ENCODE measurements around the gene GRIN1. TPM values are rescaled to one million over a fixed set of nuclear protein-coding genes. Genes with fewer than 3 reads are reported as not detected.

The GRIN1 gene
- total and polyA plus RNA-seq, 2 donors (not counting 3 experiments of a cell fraction or from before 2014, with no cell fraction given) = not detected

- no peaks in the 10 kb centered on the region for H3K27me3 ChIP-seq (ENCODE audit: control insufficient read depth in 2 of 2, insufficient read depth in 2 of 2, low read length in 2 of 2)
- FAIRE-seq (no peak), DNase-seq (ENCODE audit: low read depth, low spot score) (no peak)
- H3K4me3 ChIP-seq (replicated peaks in 1 of 3; ENCODE audit: insufficient read depth in 1 of 3, low read depth in 1 of 3, low read length in 3 of 3) = peak overlapping the region; percentile 14 to 86 (median 39)
- intact Hi-C loops (cut with micrococcal nuclease) (loop anchor here (1.0 to 2.0 kb wide), 3 partner anchors 11 to 34 kb away; partner anchors contain the start of genes NDOR1, TMEM203 and TPRN), dilution Hi-C loops (cut with MboI; ENCODE audit: extremely low pct_ligation_motif_present, low sequenced_read_pairs) (no loop called here)
- H2AFZ ChIP-seq (ENCODE audit: low read depth, low read length) = no peak overlapping the region
- H3K36me3 ChIP-seq (ENCODE audit: control insufficient read depth in 2 of 2, extremely low read depth in 1 of 2, insufficient read depth in 2 of 2, low read length in 2 of 2) = peaks cover 0 to 25% of the 10 kb centered on the region in 2 experiments
- no peak for TF ChIP-seq FOS (IDR thresholded peaks at IDR 0.05; ENCODE audit: borderline replicate concordance, insufficient read depth, low read length)
- no peak for TF ChIP-seq JUN (IDR thresholded peaks at IDR 0.05; ENCODE audit: borderline replicate concordance, insufficient read depth, insufficient read length, low read depth)
- TF ChIP-seq EZH2 (IDR thresholded peaks at IDR 0.05; ENCODE audit: borderline replicate concordance, low read depth, low read length, severe bottlenecking) = no peak
- no peak for TF ChIP-seq POLR2AphosphoS5 (IDR thresholded peaks at IDR 0.05; ENCODE audit: insufficient read depth, low read depth, low read length)
- no peak for TF ChIP-seq CTCF (IDR thresholded peaks at IDR 0.05; ENCODE audit: extremely low read depth in 1 of 2, insufficient read depth in 1 of 2, low read depth in 1 of 2, low read length in 2 of 2)
- TF ChIP-seq GATA2 (IDR thresholded peaks at IDR 0.05; ENCODE audit: insufficient read depth, insufficient read length, low read depth, low read length) = no peak
- TF ChIP-seq, protein P1, sequence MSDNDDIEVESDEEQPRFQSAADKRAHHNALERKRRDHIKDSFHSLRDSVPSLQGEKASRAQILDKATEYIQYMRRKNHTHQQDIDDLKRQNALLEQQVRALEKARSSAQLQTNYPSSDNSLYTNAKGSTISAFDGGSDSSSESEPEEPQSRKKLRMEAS (IDR thresholded peaks at IDR 0.05; ENCODE audit: insufficient read depth, insufficient read length) = no peak
- no peak for TF ChIP-seq POLR2A (IDR thresholded peaks at IDR 0.05; ENCODE audit: low read depth, low read length)
- no peak for TF ChIP-seq MYC (IDR thresholded peaks at IDR 0.05; ENCODE audit: low read depth, low read length)
- H3K4me2 ChIP-seq (ENCODE audit: insufficient read depth, low read length) = peak overlapping the region; percentile 35
- no peaks in the 10 kb centered on the region for H3K9me3 ChIP-seq (replicated peaks; ENCODE audit: control insufficient read depth, insufficient read depth, low read length)
- H3K4me1 ChIP-seq (ENCODE audit: control insufficient read depth, extremely low read depth, insufficient read depth, low read length) = peaks cover 17% of the 10 kb centered on the region
- peak overlapping the region; percentile 31 for H3K9ac ChIP-seq (replicated peaks; ENCODE audit: extremely low read depth, insufficient read depth, low read length)
- POLR2A ChIA-PET = interaction anchor here (0.7 to 1.8 kb wide), 5 partner anchors 9 to 74 kb away, joined by 3 to 7 read pairs (median 4); partner anchors contain the start of genes NDOR1, TMEM203 and TPRN
- H3K79me2 ChIP-seq (ENCODE audit: control insufficient read depth, insufficient read depth, low read length) = peaks cover 33% of the 10 kb centered on the region
- H3K9me1 ChIP-seq (replicated peaks; ENCODE audit: control insufficient read depth, extremely low read depth, insufficient read depth, low read length) = no peaks in the 10 kb centered on the region
- BruUV-seq (replicated peaks) = TSS peak; percentile 70
- H4K20me1 ChIP-seq (replicated peaks; ENCODE audit: control insufficient read depth, extremely low read depth, insufficient read depth, low read length) = no peaks in the 10 kb centered on the region
- peak overlapping the region; percentile 3 for H3K27ac ChIP-seq (ENCODE audit: insufficient read depth, low read depth, low read length)
- CTCF ChIA-PET = interaction anchor here (0.9 to 3.1 kb wide), 21 partner anchors 9 to 160 kb away, joined by 3 to 30 read pairs (median 4); partner anchors contain the start of genes GRIN1, MAN1B1, NDOR1 and RNF208
These were observed 50.6 kb downstream of the GRIN1 start for GRCh38 chr9:137189297-137190295.
